ENCODE results near the gene CKAP2. TPM values are rescaled to one million over a fixed set of nuclear protein-coding genes. Genes with fewer than 3 reads are reported as not detected.

CKAP2 gene
- total RNA-seq, 1 donor from 2014 or later = 49.4 TPM

DNA sequence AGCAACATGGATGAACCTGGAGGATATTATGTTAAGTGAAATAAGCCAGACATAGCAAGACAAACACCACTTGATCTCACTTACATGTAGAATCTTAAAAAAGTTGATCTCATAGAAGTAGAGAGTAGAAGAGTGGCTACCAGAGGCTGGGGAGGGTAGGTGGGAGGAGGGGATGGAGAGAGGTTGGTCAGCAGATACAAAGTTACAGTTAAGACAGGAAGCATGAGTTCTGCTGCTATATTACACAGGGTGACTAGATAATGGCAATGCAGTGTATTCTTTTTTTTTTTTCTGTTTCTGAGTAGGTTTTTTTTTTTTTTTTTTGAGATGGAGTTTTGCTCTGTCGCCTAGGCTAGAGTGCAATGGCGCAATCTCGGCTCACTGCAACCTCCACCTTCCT is 34.1 kb upstream of the CKAP2 start:
- TF ChIP-seq, protein P1, sequence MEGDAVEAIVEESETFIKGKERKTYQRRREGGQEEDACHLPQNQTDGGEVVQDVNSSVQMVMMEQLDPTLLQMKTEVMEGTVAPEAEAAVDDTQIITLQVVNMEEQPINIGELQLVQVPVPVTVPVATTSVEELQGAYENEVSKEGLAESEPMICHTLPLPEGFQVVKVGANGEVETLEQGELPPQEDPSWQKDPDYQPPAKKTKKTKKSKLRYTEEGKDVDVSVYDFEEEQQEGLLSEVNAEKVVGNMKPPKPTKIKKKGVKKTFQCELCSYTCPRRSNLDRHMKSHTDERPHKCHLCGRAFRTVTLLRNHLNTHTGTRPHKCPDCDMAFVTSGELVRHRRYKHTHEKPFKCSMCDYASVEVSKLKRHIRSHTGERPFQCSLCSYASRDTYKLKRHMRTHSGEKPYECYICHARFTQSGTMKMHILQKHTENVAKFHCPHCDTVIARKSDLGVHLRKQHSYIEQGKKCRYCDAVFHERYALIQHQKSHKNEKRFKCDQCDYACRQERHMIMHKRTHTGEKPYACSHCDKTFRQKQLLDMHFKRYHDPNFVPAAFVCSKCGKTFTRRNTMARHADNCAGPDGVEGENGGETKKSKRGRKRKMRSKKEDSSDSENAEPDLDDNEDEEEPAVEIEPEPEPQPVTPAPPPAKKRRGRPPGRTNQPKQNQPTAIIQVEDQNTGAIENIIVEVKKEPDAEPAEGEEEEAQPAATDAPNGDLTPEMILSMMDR (IDR thresholded peaks at IDR 0.05; ENCODE audit: unreplicated experiment) = no peak
- no peak for DNase-seq (ENCODE audit: low spot score, unreplicated experiment)
- H3K4me3 Mint-ChIP-seq (ENCODE audit: low read depth) = no peak overlapping the region
- no peaks in the 10 kb centered on the region for H3K9me3 Mint-ChIP-seq (ENCODE audit: low read depth)
- H3K27ac Mint-ChIP-seq = no peak overlapping the region
- no peaks in the 10 kb centered on the region for H3K27me3 Mint-ChIP-seq
- H3K36me3 Mint-ChIP-seq (ENCODE audit: insufficient read depth) = peaks cover 35% of the 10 kb centered on the region
- no peaks in the 10 kb centered on the region for H3K4me1 Mint-ChIP-seq (ENCODE audit: low read depth)

DNA sequence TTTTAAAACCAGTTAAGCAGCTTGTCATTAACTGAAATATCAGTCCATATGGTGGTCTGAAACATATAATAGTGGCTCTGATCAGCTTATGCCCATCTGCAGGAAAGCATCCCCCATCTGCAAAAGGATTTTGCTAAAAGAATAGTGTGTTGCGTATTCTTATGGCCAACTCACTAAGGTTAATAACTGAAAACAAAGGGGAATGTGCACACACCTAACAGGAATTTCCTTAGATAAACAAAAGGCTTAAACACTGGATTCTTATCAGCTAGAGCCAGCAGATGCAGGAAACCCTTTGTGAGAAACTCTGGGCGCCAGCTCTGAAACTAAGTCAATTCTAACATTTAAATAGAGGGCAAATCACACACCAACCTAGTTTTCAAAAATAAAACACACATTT is 27.0 kb upstream of the CKAP2 start:
- no peaks in the 10 kb centered on the region for H3K9me3 Mint-ChIP-seq (ENCODE audit: low read depth)
- TF ChIP-seq, protein P1 (IDR thresholded peaks at IDR 0.05; ENCODE audit: unreplicated experiment) = no peak
- H3K27ac Mint-ChIP-seq = peak overlapping the region; percentile 93

DNA sequence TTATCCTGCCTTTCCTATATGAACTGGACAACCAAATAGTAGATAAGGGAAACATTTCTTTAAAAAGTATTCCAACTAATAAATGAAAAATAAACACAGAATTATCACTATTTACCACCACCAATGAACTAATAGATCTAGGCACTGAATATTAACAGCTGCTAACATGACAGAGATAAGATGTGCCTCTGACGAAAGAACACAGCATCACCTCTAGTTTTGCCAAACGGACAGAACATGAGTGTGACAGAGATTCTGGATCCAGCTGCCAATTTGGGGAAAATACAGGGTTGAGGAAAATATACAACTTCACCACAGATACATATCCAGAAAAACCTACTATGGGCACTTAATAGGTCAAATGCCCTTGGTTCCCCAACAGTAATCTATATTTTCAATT is 22.8 kb upstream of the CKAP2 start:
- no peaks in the 10 kb centered on the region for H3K27me3 Mint-ChIP-seq
- H3K27ac Mint-ChIP-seq = no peak overlapping the region
- TF ChIP-seq, protein P1 (IDR thresholded peaks at IDR 0.05; ENCODE audit: unreplicated experiment) = no peak
- H3K4me3 Mint-ChIP-seq (ENCODE audit: low read depth) = no peak overlapping the region
- H3K9me3 Mint-ChIP-seq (ENCODE audit: low read depth) = no peaks in the 10 kb centered on the region
- no peak for DNase-seq (ENCODE audit: low spot score, unreplicated experiment)
- H3K36me3 Mint-ChIP-seq (ENCODE audit: insufficient read depth) = peaks cover 38% of the 10 kb centered on the region
- H3K4me1 Mint-ChIP-seq (ENCODE audit: low read depth) = peaks cover 13% of the 10 kb centered on the region

More for the DNA sequence above, 27.0 kb upstream of the CKAP2 start:
- no peak for DNase-seq (ENCODE audit: low spot score, unreplicated experiment)
- Mint-ChIP-seq H3K4me1 (ENCODE audit: low read depth) (peaks cover 13% of the 10 kb centered on the region), H3K4me3 (ENCODE audit: low read depth) (no peak overlapping the region), H3K27me3 (no peaks in the 10 kb centered on the region), H3K36me3 (ENCODE audit: insufficient read depth) (peaks cover 32% of the 10 kb centered on the region)

DNA sequence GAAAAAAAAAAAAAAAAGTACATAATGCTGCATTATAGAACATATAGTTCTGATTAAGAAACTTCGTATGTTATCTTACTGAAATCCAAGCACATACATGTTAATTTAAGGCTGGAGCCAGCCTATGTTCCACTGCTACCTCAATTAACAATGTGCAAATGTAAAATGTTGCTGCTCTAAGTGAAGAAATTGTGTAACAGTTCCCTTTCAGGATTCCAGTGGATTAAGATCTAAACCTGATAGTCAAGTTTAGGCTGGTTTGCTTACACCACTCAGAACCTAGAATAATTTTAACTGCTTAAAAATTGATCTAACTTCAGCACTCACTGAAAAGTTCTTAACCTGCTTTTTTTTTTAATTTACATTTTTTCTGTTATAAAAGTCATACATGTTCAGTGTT is 9.0 kb upstream of the CKAP2 start:
- Mint-ChIP-seq H3K9me3 (ENCODE audit: low read depth) (no peaks in the 10 kb centered on the region), H3K27me3 (no peaks in the 10 kb centered on the region), H3K27ac (no peak overlapping the region), H3K4me1 (ENCODE audit: low read depth) (peaks cover 14% of the 10 kb centered on the region), H3K4me3 (ENCODE audit: low read depth) (no peak overlapping the region), H3K36me3 (ENCODE audit: insufficient read depth) (peaks cover 7% of the 10 kb centered on the region)
- no peak for DNase-seq (ENCODE audit: low spot score, unreplicated experiment)
- TF ChIP-seq, protein P1 (IDR thresholded peaks at IDR 0.05; ENCODE audit: unreplicated experiment) = no peak

DNA sequence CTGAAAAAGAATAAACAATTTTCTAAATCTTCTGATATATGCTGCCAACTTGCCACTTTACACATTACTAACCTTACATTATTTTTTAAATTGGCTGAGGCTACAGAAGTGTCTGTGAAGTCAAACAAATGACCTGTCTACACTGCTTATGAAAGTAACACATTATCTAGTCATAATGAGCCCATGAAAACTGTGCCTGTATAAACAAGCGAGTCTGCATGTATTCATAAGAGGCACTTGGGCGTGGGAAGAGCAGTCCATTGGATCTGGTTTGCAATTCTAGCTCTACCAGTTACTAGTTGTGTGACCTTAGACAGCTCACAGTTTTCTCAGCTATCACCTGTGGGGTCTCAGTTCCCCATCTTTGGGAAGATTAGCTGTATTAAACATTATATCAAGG is 7.9 kb upstream of the CKAP2 start:
- H3K4me1 Mint-ChIP-seq (ENCODE audit: low read depth) = peaks cover 14% of the 10 kb centered on the region
- DNase-seq (ENCODE audit: low spot score, unreplicated experiment) = no peak
- H3K9me3 Mint-ChIP-seq (ENCODE audit: low read depth) = no peaks in the 10 kb centered on the region
- TF ChIP-seq, protein P1 (IDR thresholded peaks at IDR 0.05; ENCODE audit: unreplicated experiment) = no peak
- H3K36me3 Mint-ChIP-seq (ENCODE audit: insufficient read depth) = peaks cover 7% of the 10 kb centered on the region
- no peak overlapping the region for H3K4me3 Mint-ChIP-seq (ENCODE audit: low read depth)
- H3K27me3 Mint-ChIP-seq = no peaks in the 10 kb centered on the region
- no peak overlapping the region for H3K27ac Mint-ChIP-seq

All from progenitor cell of endocrine pancreas (in vitro differentiated cells).